HCT116 (cell line): ENCODE data around the gene PAH. TPM values are rescaled to one million over a fixed set of nuclear protein-coding genes. Genes with fewer than 3 reads are reported as not detected.

ENCODE experiments used
- ATAC-seq: fragments of 200-7000 bp; cut with Tn5 transposase; 2 replicates; pipeline ENCODE4 v1.9.1; 2020; ENCODE audit warnings: mild to moderate bottlenecking, moderate library complexity
- BruUV-seq: library from RNA; stranded (reverse); fragments of 400-500 nt; replicated peaks from 2 replicates; lab custom pipeline; 2021; lab: Mats Ljungman, UMichigan
- CTCF ChIA-PET: fragments of 300-600 bp; sonication (Branson Sonifier 250); formaldehyde crosslinking; loops from one replicate; lab custom pipeline; 2021; ENCODE audit warnings: antibody characterized with exemption; lab: Charles Lee
- POLR2A ChIA-PET: fragments of 300-600, 350-600 bp; sonication (Branson Sonifier 250); formaldehyde crosslinking; loops from one replicate; lab custom pipeline; 2021; ENCODE audit warnings: antibody characterized with exemption; lab: Charles Lee
- RAD21 ChIA-PET, 2 experiments: fragments of 300-600 bp; sonication (Branson Sonifier 250); formaldehyde crosslinking; loops; one replicate each; lab custom pipeline; 2023; ENCODE audit warnings: low total read pairs in 2 of 2; ENCODE audit not compliant: uncharacterized antibody in 2 of 2, unreplicated experiment in 2 of 2, low non-redundant PET in 1 of 2; lab: Charles Lee
- DNase-seq: peaks from one replicate; pipeline ENCODE4 v3.0.0-alpha.2; 2010; ENCODE audit warnings: low read depth, low spot score
- H2AFZ ChIP-seq: fragments of 200-600 bp; shearing (Covaris generic), sonication (generic); 2 replicates; pipeline ENCODE4 v1.6.1; 2017; ENCODE audit warnings: low read depth, mixed run types, mixed read lengths, antibody characterized with exemption, low read length; ENCODE audit not compliant: poor library complexity, severe bottlenecking
- H3K27ac ChIP-seq: 2 replicates; pipeline ENCODE4 v1.5.1; 2012; ENCODE audit warnings: low read depth, low read length
- H3K27me3 ChIP-seq: fragments of 200-600 bp; sonication (generic); 2 replicates; pipeline ENCODE4 v1.6.1; 2016; ENCODE audit warnings: mixed run types, low read length, mixed read lengths; ENCODE audit not compliant: insufficient read depth
- H3K36me3 ChIP-seq, 2 experiments: fragments of 200-500 bp in 1 of 2; fragments of 200-600 bp in 1 of 2; sonication (Bioruptor generic) in 1 of 2; sonication (generic) in 1 of 2; 2 replicates each; pipeline versions ENCODE4 v1.5.1 to v1.6.1; 2014 to 2016; ENCODE audit warnings: low read length in 2 of 2, inconsistent platforms in 1 of 2, mixed read lengths in 1 of 2, mixed run types in 1 of 2; ENCODE audit not compliant: insufficient read depth in 2 of 2, control insufficient read depth in 1 of 2
- H3K4me1 ChIP-seq, 2 experiments: fragments of 200-600 bp in 1 of 2; sonication (generic) in 1 of 2; 2 replicates each; pipeline versions ENCODE4 v1.5.1 to v1.6.1; 2012 to 2017; ENCODE audit warnings: low read length in 2 of 2, inconsistent platforms in 1 of 2, mild to moderate bottlenecking in 1 of 2, mixed read lengths in 1 of 2, mixed run types in 1 of 2, moderate library complexity in 1 of 2; ENCODE audit not compliant: insufficient read depth in 2 of 2, control insufficient read depth in 1 of 2
- H3K4me2 ChIP-seq: fragments of 200-600 bp; sonication (generic); 2 replicates; pipeline ENCODE4 v1.6.1; 2017; ENCODE audit warnings: mixed run types, low read length, mixed read lengths
- H3K4me3 ChIP-seq, 2 experiments: fragments of 200-600 bp in 1 of 2; sonication (generic) in 1 of 2; replicated peaks in 1 of 2; 2 replicates each; pipeline ENCODE4 v1.5.1; 2011 to 2016; ENCODE audit warnings: low read length in 2 of 2, control low read depth in 1 of 2, low read depth in 1 of 2, mild to moderate bottlenecking in 1 of 2, mixed read lengths in 1 of 2, mixed run types in 1 of 2
- H3K79me2 ChIP-seq: fragments of 200-600 bp; sonication (generic); 2 replicates; pipeline ENCODE4 v1.6.1; 2017; ENCODE audit warnings: mild to moderate bottlenecking, mixed run types, low read length, moderate library complexity, mixed read lengths; ENCODE audit not compliant: insufficient read depth
- H3K9ac ChIP-seq: fragments of 200-600 bp; sonication (generic); 2 replicates; pipeline ENCODE4 v1.6.1; 2016; ENCODE audit warnings: low read length, mixed read lengths
- H3K9me2 ChIP-seq: fragments of 200-600 bp; sonication (generic), shearing (Covaris generic); 2 replicates; pipeline ENCODE4 v1.6.1; 2017; ENCODE audit warnings: mixed run types, mild to moderate bottlenecking, moderate library complexity; ENCODE audit not compliant: insufficient read depth
- H3K9me3 ChIP-seq, 2 experiments: fragments of 200-500 bp in 1 of 2; fragments of 200-600 bp in 1 of 2; sonication (Bioruptor generic) in 1 of 2; sonication (generic) in 1 of 2; 2 replicates each; pipeline ENCODE4 v1.6.1; 2014 to 2017; ENCODE audit warnings: low read length in 2 of 2, mixed read lengths in 2 of 2, inconsistent platforms in 1 of 2, low read depth in 1 of 2, mild to moderate bottlenecking in 1 of 2, mixed run types in 1 of 2, moderate library complexity in 1 of 2; ENCODE audit not compliant: control insufficient read depth in 1 of 2, insufficient read depth in 1 of 2
- H4K20me1 ChIP-seq: fragments of 200-600 bp; sonication (generic), shearing (Covaris generic); 2 replicates; pipeline ENCODE4 v1.6.1; 2017; ENCODE audit warnings: mixed run types, mild to moderate bottlenecking, moderate library complexity; ENCODE audit not compliant: insufficient read depth
- CBX3 ChIP-seq: IDR thresholded peaks from 2 replicates; pipeline ENCODE4 v1.6.1; 2012; ENCODE audit warnings: low read depth
- CEBPB ChIP-seq: IDR thresholded peaks from 2 replicates; pipeline ENCODE4 v1.6.1; 2012; ENCODE audit warnings: low read depth
- CTCF ChIP-seq, 3 experiments: fragments of 200-600 bp in 1 of 3; sonication (generic) in 1 of 3; IDR thresholded peaks in 2 of 3; conservative IDR thresholded peaks in 1 of 3; 2 replicates each; pipeline ENCODE4 v1.5.1; 2012 to 2017; ENCODE audit warnings: low read depth in 2 of 3, low read length in 2 of 3, antibody characterized with exemption in 1 of 3, borderline replicate concordance in 1 of 3, control low read depth in 1 of 3, mild to moderate bottlenecking in 1 of 3, mixed read lengths in 1 of 3, mixed run types in 1 of 3, moderate library complexity in 1 of 3; ENCODE audit not compliant: insufficient read depth in 1 of 3
- EGR1 ChIP-seq: IDR thresholded peaks from 2 replicates; pipeline ENCODE4 v1.6.1; 2012; ENCODE audit warnings: low read depth
- EZH2 ChIP-seq: fragments of 200-600 bp; sonication (generic); IDR thresholded peaks from 2 replicates; pipeline ENCODE4 v1.6.1; 2017; ENCODE audit warnings: antibody characterized with exemption, mixed run types
- EZH2phosphoT487 ChIP-seq: fragments of 200-600 bp; IDR thresholded peaks from 2 replicates; pipeline ENCODE4 v1.6.1; 2018; ENCODE audit warnings: antibody characterized with exemption, borderline replicate concordance
- FOSL1 ChIP-seq: IDR thresholded peaks from 2 replicates; pipeline ENCODE4 v1.6.1; 2012; ENCODE audit warnings: low read depth
- MAX ChIP-seq: IDR thresholded peaks from 2 replicates; pipeline ENCODE4 v1.6.1; 2012
- POLR2A ChIP-seq: IDR thresholded peaks from 2 replicates; pipeline ENCODE4 v1.7.0; 2011; ENCODE audit warnings: borderline replicate concordance; ENCODE audit not compliant: insufficient read depth, insufficient read length; ENCODE audit errors: extremely low read depth
- POLR2AphosphoS5 ChIP-seq: IDR thresholded peaks from 2 replicates; pipeline ENCODE4 v1.6.1; 2011; ENCODE audit warnings: mild to moderate bottlenecking, low read depth, low read length, moderate library complexity
- RAD21 ChIP-seq: IDR thresholded peaks from 2 replicates; pipeline ENCODE4 v1.6.1; 2012; ENCODE audit warnings: low read depth, mild to moderate bottlenecking
- REST ChIP-seq: IDR thresholded peaks from 2 replicates; pipeline ENCODE4 v1.6.1; 2012; ENCODE audit warnings: low read depth
- SIN3A ChIP-seq: IDR thresholded peaks from 2 replicates; pipeline ENCODE4 v1.6.1; 2012; ENCODE audit warnings: low read depth
- SP1 ChIP-seq: IDR thresholded peaks from 2 replicates; pipeline ENCODE4 v1.6.1; 2012; ENCODE audit warnings: low read depth
- SRF ChIP-seq: IDR thresholded peaks from 2 replicates; pipeline ENCODE4 v1.6.1; 2012; ENCODE audit warnings: low read depth
- TCF7L2 ChIP-seq: IDR thresholded peaks from 2 replicates; pipeline ENCODE4 v1.7.0; 2011; ENCODE audit warnings: borderline replicate concordance, inconsistent platforms; ENCODE audit not compliant: insufficient read depth, insufficient read length; ENCODE audit errors: extremely low read depth
- YY1 ChIP-seq: IDR thresholded peaks from 2 replicates; pipeline ENCODE4 v1.6.1; 2011; ENCODE audit warnings: low read length, low read depth, moderate library complexity, mild to moderate bottlenecking; ENCODE audit not compliant: insufficient replicate concordance; ENCODE audit errors: extremely low read depth
- ZBTB33 ChIP-seq: IDR thresholded peaks from 2 replicates; pipeline ENCODE4 v1.6.1; 2011; ENCODE audit warnings: mild to moderate bottlenecking, low read length, moderate library complexity; ENCODE audit not compliant: insufficient replicate concordance; ENCODE audit errors: extremely low read depth
- ZFX ChIP-seq: fragments of 450-650 bp; IDR thresholded peaks from 2 replicates; pipeline ENCODE4 v1.6.1; 2017
- intact Hi-C: fragments of 100-400 bp; cut with micrococcal nuclease; formaldehyde crosslinking; loops from 2 replicates; pipeline ENCODE4 v1.10.0; 2022
- total RNA-seq: library from RNA; stranded (reverse); gene quantifications from one replicate; pipeline ENCODE4 v1.2.1, GENCODE V29; 2021; ENCODE audit not compliant: unreplicated experiment

The PAH gene
- total RNA-seq, 1 experiment from 2014 or later, result 2.8 TPM

GRCh38 chr12:102879144-102879763, 37.8 kb downstream of the PAH start:
- Histone ChIP-seq H2AFZ (peak overlapping the region; percentile 84), H3K9me3 (no peaks in the 10 kb centered on the region), H3K4me3 (no peak overlapping the region), H4K20me1 (no peaks in the 10 kb centered on the region), H3K27ac (no peak overlapping the region), H3K79me2 (no peaks in the 10 kb centered on the region), H3K4me2 (peak overlapping the region; percentile 26; the same call in 1 of the 2 replicates), H3K9me2 (no peaks in the 10 kb centered on the region), H3K27me3 (peaks cover 13% of the 10 kb centered on the region; the same call in 1 of the 2 replicates), H3K36me3 (no peaks in the 10 kb centered on the region), H3K4me1 (0 out of 4 replicates have a peak, but pooled peaks cover 0 to 3% of the 10 kb centered on the region in 2 experiments), H3K9ac (no peak overlapping the region)
- intact Hi-C loops, result loop anchor here (1.0 to 10.0 kb wide), 4 partner anchors 782 to 1464 kb away; no protein-coding TSS in a partner anchor
- RAD21 ChIA-PET, result interaction anchor here in 1 of 2 experiments (1.0 kb wide), 1 partner anchor 62 kb away, joined by 3 read pairs; no protein-coding TSS in a partner anchor
- DNase-seq (peak; percentile 76), ATAC-seq (peak; percentile 88)
- no TSS peak for BruUV-seq
- CTCF ChIA-PET, result interaction anchor here (0.9 to 1.2 kb wide), 7 partner anchors 14 to 1106 kb away, joined by 3 to 5 read pairs (median 4); no protein-coding TSS in a partner anchor
- POLR2A ChIA-PET, result no interaction called here
- TF ChIP-seq EZH2phosphoT487 (no peak), EZH2 (no peak), FOSL1 (peak; percentile 23; the same call in 1 of the 2 replicates), POLR2A (no peak), EGR1 (no peak), YY1 (no peak), ZFX (no peak), SIN3A (no peak), RAD21 (peak; percentile 85), ZBTB33 (no peak), CEBPB (no peak), SRF (no peak), CBX3 (peak; percentile 85), POLR2AphosphoS5 (no peak), MAX (peak; percentile 46), CTCF (IDR thresholded peaks at IDR 0.05 in 2 of 3, conservative IDR thresholded peaks at IDR 0.05 in 1 of 3; ENCODE audit: borderline replicate concordance in 1 of 3, insufficient read depth in 1 of 3, low read depth in 2 of 3, low read length in 2 of 3) (peak; percentile 54 to 95 (median 62)), TCF7L2 (peak; percentile 78), REST (no peak), SP1 (0 out of 2 replicates have a peak, but pooled peaks have one; percentile 16)
